Measurements from ENCODE around the gene CARD11. TPM values are rescaled to one million over a fixed set of nuclear protein-coding genes. Genes with fewer than 3 reads are reported as not detected.

CARD11 gene
- total and polyA plus RNA-seq, 7 experiments from 2014 or later = 13.3 to 136 (median 113) TPM

DNA sequence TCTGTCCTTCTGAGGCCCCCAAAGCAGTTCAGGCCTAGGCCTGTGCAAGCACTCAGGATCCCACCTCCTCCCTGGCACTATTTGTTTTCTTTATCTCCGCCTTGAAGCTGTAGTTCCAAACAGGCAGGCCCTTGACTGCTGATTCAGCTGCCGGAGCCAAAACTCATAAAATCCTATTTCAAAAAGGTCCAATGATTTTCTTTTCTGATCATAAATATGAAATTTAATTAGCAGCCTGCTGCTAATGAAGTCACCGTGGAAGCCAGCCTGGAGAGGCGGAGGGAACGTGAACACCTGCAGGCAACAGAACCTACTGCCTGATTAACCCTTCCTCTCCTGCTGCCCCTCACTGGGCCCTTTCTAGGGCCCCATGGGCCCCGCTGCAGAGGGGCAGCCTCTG is 60.1 kb downstream of the CARD11 start:
- H3K27ac Mint-ChIP-seq = peak overlapping the region; percentile 76 to 92 (median 88)
- Histone ChIP-seq H3K36me3 (ENCODE audit: control insufficient read depth in 2 of 3, insufficient read depth in 3 of 3, low read length in 3 of 3) (peaks cover 0 to 18% (median 0%) of the 10 kb centered on the region in 3 experiments), H3K27ac (ENCODE audit: low read depth, low read length) (peak overlapping the region; percentile 68), H3K4me1 (ENCODE audit: control insufficient read depth in 2 of 2, insufficient read depth in 2 of 2, low read length in 2 of 2) (peaks cover 30 to 55% of the 10 kb centered on the region in 2 donors), H3K9me3 (ENCODE audit: control insufficient read depth in 2 of 3, low read length in 3 of 3) (no peaks in the 10 kb centered on the region), H3K4me3 (ENCODE audit: low read length) (no peak overlapping the region), H3K27me3 (ENCODE audit: control insufficient read depth in 2 of 2, insufficient read depth in 2 of 2, low read length in 2 of 2) (no peaks in the 10 kb centered on the region)
- ChIA-PET POLR2A (interaction anchor here (0.7 to 1.6 kb wide), 4 partner anchors 23 to 116 kb away, joined by 3 to 5 read pairs (median 3); no protein-coding TSS in a partner anchor), CTCF (interaction anchor here (0.6 to 1.1 kb wide), 2 partner anchors 30 to 32 kb away, joined by 3 read pairs; no protein-coding TSS in a partner anchor)
- H3K27me3 Mint-ChIP-seq = no peaks in the 10 kb centered on the region
- H3K9me3 Mint-ChIP-seq = peaks cover 0 to 4% (median 1%) of the 10 kb centered on the region in 11 donors
- DNase-seq (no peak), ATAC-seq (no peak)
- peak overlapping the region in 7 of 10 donors; percentile 25 to 91 (median 45) for H3K4me3 Mint-ChIP-seq
- peaks cover 70 to 97% (median 86%) of the 10 kb centered on the region in 7 donors for H3K4me1 Mint-ChIP-seq
- H3K36me3 Mint-ChIP-seq = peaks cover 2 to 33% (median 17%) of the 10 kb centered on the region in 5 donors
- intact Hi-C loops (cut with micrococcal nuclease) = no loop called here

GRCh38 chr7:2982831-2983230 is 60.8 kb downstream of the CARD11 start:
- POLR2A ChIA-PET = interaction anchor here (0.6 to 1.6 kb wide), 8 partner anchors 8 to 127 kb away, joined by 3 to 5 read pairs (median 3); no protein-coding TSS in a partner anchor
- H3K4me1 ChIP-seq (ENCODE audit: control insufficient read depth in 2 of 2, insufficient read depth in 2 of 2, low read length in 2 of 2) = peaks cover 31 to 55% of the 10 kb centered on the region in 2 donors
- H3K4me3 Mint-ChIP-seq = peak overlapping the region; percentile 42 to 91 (median 71)

DNA sequence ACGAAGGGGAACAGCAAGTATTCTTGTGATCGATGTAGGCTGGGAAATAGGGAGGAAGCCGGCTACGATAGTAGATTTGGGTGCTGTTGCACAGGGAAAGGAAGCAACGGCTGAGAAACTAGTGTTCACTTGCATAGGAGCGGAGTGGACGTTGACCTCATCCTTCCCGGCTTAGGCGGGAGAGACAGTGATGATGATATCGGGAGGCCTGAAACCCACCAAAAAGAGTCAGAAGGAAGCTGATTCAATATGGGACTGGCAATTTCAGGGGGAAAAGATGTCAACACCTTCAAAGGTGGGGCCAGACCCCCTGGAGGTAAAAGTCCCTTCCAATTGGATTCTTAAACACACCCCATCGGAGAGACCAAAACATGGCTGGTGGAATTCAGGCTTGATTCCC is 61.3 kb downstream of the CARD11 start:
- Histone ChIP-seq H3K4me1 (ENCODE audit: control insufficient read depth in 2 of 2, insufficient read depth in 2 of 2, low read length in 2 of 2) (peaks cover 31 to 55% of the 10 kb centered on the region in 2 donors), H3K27ac (ENCODE audit: low read depth, low read length) (peak overlapping the region; percentile 68), H3K27me3 (ENCODE audit: control insufficient read depth in 2 of 2, insufficient read depth in 2 of 2, low read length in 2 of 2) (no peaks in the 10 kb centered on the region), H3K4me3 (ENCODE audit: low read length) (peak overlapping the region; percentile 27), H3K36me3 (ENCODE audit: control insufficient read depth in 2 of 3, insufficient read depth in 3 of 3, low read length in 3 of 3) (peaks cover 0 to 18% (median 0%) of the 10 kb centered on the region in 3 experiments), H3K9me3 (ENCODE audit: control insufficient read depth in 2 of 3, low read length in 3 of 3) (no peaks in the 10 kb centered on the region)
- Mint-ChIP-seq H3K36me3 (peaks cover 0 to 33% (median 13%) of the 10 kb centered on the region in 5 donors), H3K4me3 (peak overlapping the region in 9 of 10 donors; percentile 65 to 91 (median 72)), H3K27me3 (no peaks in the 10 kb centered on the region), H3K27ac (peak overlapping the region; percentile 73 to 92 (median 87)), H3K9me3 (no peaks in the 10 kb centered on the region), H3K4me1 (peaks cover 73 to 97% (median 88%) of the 10 kb centered on the region in 7 donors)
- intact Hi-C loops (cut with micrococcal nuclease) = no loop called here
- ChIA-PET CTCF (interaction anchor here (0.7 kb wide), 1 partner anchor 136 kb away, joined by 3 read pairs; no protein-coding TSS in a partner anchor), POLR2A (interaction anchor here (0.6 to 1.6 kb wide), 6 partner anchors 9 to 127 kb away, joined by 3 to 5 read pairs (median 3); no protein-coding TSS in a partner anchor)
- ATAC-seq (no peak), DNase-seq (no peak)

More at GRCh38 chr7:2982831-2983230, 60.8 kb downstream of the CARD11 start:
- H3K27me3 ChIP-seq (ENCODE audit: control insufficient read depth in 2 of 2, insufficient read depth in 2 of 2, low read length in 2 of 2) = no peaks in the 10 kb centered on the region
- Mint-ChIP-seq H3K36me3 (peaks cover 0 to 34% (median 15%) of the 10 kb centered on the region in 5 donors), H3K27ac (peak overlapping the region; percentile 73 to 92 (median 87)), H3K9me3 (no peaks in the 10 kb centered on the region), H3K4me1 (peaks cover 71 to 96% (median 90%) of the 10 kb centered on the region in 7 donors), H3K27me3 (no peaks in the 10 kb centered on the region)
- DNase-seq (peak; percentile 29 to 75 (median 65)), ATAC-seq (peak; percentile 82)
- H3K9me3 ChIP-seq (ENCODE audit: control insufficient read depth in 2 of 3, low read length in 3 of 3) = no peaks in the 10 kb centered on the region
- peak overlapping the region; percentile 27 for H3K4me3 ChIP-seq (ENCODE audit: low read length)
- intact Hi-C loops (cut with micrococcal nuclease) = no loop called here
- H3K27ac ChIP-seq (ENCODE audit: low read depth, low read length) = peak overlapping the region; percentile 68
- H3K36me3 ChIP-seq (ENCODE audit: control insufficient read depth in 2 of 3, insufficient read depth in 3 of 3, low read length in 3 of 3) = peaks cover 0 to 18% (median 0%) of the 10 kb centered on the region in 3 experiments
- CTCF ChIA-PET = interaction anchor here (0.7 to 1.1 kb wide), 2 partner anchors 29 to 135 kb away, joined by 3 read pairs; no protein-coding TSS in a partner anchor

GRCh38 chr7:2981103-2981480 is 62.6 kb downstream of the CARD11 start:
- Mint-ChIP-seq H3K9me3 (no peaks in the 10 kb centered on the region), H3K27ac (peak overlapping the region; percentile 65 to 91 (median 84)), H3K27me3 (no peaks in the 10 kb centered on the region), H3K4me3 (peak overlapping the region; percentile 34 to 91 (median 69)), H3K36me3 (peaks cover 0 to 25% (median 8%) of the 10 kb centered on the region in 5 donors), H3K4me1 (peaks cover 68 to 91% (median 82%) of the 10 kb centered on the region in 7 donors)
- Histone ChIP-seq H3K36me3 (ENCODE audit: control insufficient read depth in 2 of 3, insufficient read depth in 3 of 3, low read length in 3 of 3) (peaks cover 0 to 18% (median 3%) of the 10 kb centered on the region in 3 experiments), H3K9me3 (ENCODE audit: control insufficient read depth in 2 of 3, low read length in 3 of 3) (no peaks in the 10 kb centered on the region), H3K4me3 (ENCODE audit: low read length) (no peak overlapping the region), H3K27ac (ENCODE audit: low read depth, low read length) (no peak overlapping the region), H3K4me1 (ENCODE audit: control insufficient read depth in 2 of 2, insufficient read depth in 2 of 2, low read length in 2 of 2) (peaks cover 31 to 55% of the 10 kb centered on the region in 2 donors), H3K27me3 (ENCODE audit: control insufficient read depth in 2 of 2, insufficient read depth in 2 of 2, low read length in 2 of 2) (no peaks in the 10 kb centered on the region)
- ChIA-PET CTCF (no interaction called here), POLR2A (interaction anchor here (0.9 kb wide), 1 partner anchor 24 kb away, joined by 4 read pairs; no protein-coding TSS in a partner anchor)
- intact Hi-C loops (cut with micrococcal nuclease) = no loop called here
- no peak for ATAC-seq
- DNase-seq = no peak

DNA sequence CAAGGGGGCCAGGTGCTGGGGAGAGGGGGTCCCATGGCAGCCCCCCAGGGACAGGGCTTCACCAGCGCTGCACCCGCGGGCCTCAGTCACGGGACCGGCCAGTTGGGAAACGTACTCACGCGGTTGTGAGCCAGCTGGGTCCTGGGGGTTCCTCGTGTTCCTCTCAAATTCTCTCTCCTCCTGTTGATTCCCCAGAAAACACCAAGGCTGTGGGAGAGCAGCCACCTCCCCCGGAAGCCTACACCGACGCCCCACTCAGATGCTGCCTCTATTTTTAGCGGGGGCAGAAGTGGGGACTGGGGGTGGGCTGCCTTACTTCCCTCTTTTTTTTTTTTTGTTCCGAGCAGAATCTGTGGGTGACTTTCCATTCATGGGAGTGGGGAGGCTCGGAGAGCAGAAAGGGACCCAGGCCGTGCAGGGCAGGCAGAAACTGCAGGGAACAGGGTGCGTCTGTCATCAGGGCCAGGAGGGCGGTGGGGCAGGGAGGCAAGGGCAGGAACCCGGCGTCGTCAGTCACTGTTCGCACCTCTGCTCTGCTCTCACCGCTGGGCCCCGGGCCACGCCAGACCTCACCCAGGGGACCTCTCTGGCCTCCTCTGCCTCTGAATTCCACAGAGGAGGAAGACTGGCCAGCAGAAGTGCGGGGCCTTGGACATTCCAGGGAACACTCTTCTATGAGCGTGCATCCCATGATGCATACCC is 63.1 kb downstream of the CARD11 start:
- H3K9me3 Mint-ChIP-seq = no peaks in the 10 kb centered on the region
- ChIA-PET POLR2A (no interaction called here), CTCF (interaction anchor here (0.6 kb wide), 1 partner anchor 50 kb away, joined by 3 read pairs; no protein-coding TSS in a partner anchor)
- Histone ChIP-seq H3K36me3 (ENCODE audit: control insufficient read depth in 2 of 3, insufficient read depth in 3 of 3, low read length in 3 of 3) (peaks cover 0 to 15% (median 3%) of the 10 kb centered on the region in 3 experiments), H3K4me1 (ENCODE audit: control insufficient read depth in 2 of 2, insufficient read depth in 2 of 2, low read length in 2 of 2) (peaks cover 31 to 55% of the 10 kb centered on the region in 2 donors), H3K27ac (ENCODE audit: low read depth, low read length) (peak overlapping the region; percentile 65), H3K4me3 (ENCODE audit: low read length) (no peak overlapping the region), H3K9me3 (ENCODE audit: control insufficient read depth in 2 of 3, low read length in 3 of 3) (no peaks in the 10 kb centered on the region), H3K27me3 (ENCODE audit: control insufficient read depth in 2 of 2, insufficient read depth in 2 of 2, low read length in 2 of 2) (no peaks in the 10 kb centered on the region)
- peaks cover 68 to 88% (median 80%) of the 10 kb centered on the region in 7 donors for H3K4me1 Mint-ChIP-seq
- H3K27ac Mint-ChIP-seq = peak overlapping the region; percentile 60 to 91 (median 84)
- H3K36me3 Mint-ChIP-seq = peaks cover 0 to 23% (median 10%) of the 10 kb centered on the region in 5 donors
- intact Hi-C loops (cut with micrococcal nuclease) = no loop called here
- H3K27me3 Mint-ChIP-seq = no peaks in the 10 kb centered on the region
- ATAC-seq (peak; percentile 19), DNase-seq (no peak)
- peak overlapping the region; percentile 58 to 91 (median 76) for H3K4me3 Mint-ChIP-seq

DNA sequence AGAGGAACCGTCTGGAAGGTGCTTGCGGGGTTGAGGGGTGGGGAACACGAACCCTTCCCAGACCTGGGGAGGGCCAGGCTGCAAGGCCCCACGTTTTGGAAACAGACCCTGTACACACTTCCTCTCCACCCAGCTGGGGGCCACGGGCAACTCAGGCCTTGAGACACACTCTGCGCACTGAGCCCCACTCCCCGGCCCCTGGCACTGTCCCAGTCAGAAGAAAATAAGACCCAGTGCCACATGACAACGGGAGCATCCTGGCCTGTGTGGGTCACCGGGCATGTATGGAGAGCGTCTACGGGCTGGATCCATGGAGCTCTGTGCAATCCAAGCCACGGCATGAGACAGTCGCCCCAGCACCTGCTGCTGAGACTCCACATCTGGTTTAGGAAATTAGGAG is 63.7 kb downstream of the CARD11 start:
- peak overlapping the region; percentile 43 to 91 (median 73) for H3K4me3 Mint-ChIP-seq
- intact Hi-C loops (cut with micrococcal nuclease) = loop anchor here (2.0 to 5.0 kb wide), 4 partner anchors 23 to 78 kb away; partner anchors contain the start of gene CARD11 (in 2 of the 2)
- H3K27ac Mint-ChIP-seq = peak overlapping the region; percentile 56 to 91 (median 83)
- H3K27me3 Mint-ChIP-seq = no peaks in the 10 kb centered on the region
- Histone ChIP-seq H3K27ac (ENCODE audit: low read depth, low read length) (peak overlapping the region; percentile 65), H3K4me3 (ENCODE audit: low read length) (no peak overlapping the region), H3K4me1 (ENCODE audit: control insufficient read depth in 2 of 2, insufficient read depth in 2 of 2, low read length in 2 of 2) (peaks cover 31 to 55% of the 10 kb centered on the region in 2 donors), H3K9me3 (ENCODE audit: control insufficient read depth in 2 of 3, low read length in 3 of 3) (no peaks in the 10 kb centered on the region), H3K27me3 (ENCODE audit: control insufficient read depth in 2 of 2, insufficient read depth in 2 of 2, low read length in 2 of 2) (no peaks in the 10 kb centered on the region), H3K36me3 (ENCODE audit: control insufficient read depth in 2 of 3, insufficient read depth in 3 of 3, low read length in 3 of 3) (peaks cover 0 to 15% (median 3%) of the 10 kb centered on the region in 3 experiments)
- H3K9me3 Mint-ChIP-seq = no peaks in the 10 kb centered on the region
- ATAC-seq = no peak
- DNase-seq = no peak
- ChIA-PET CTCF (interaction anchor here (0.6 kb wide), 1 partner anchor 51 kb away, joined by 3 read pairs; no protein-coding TSS in a partner anchor), POLR2A (no interaction called here)
- H3K36me3 Mint-ChIP-seq = peaks cover 0 to 25% (median 11%) of the 10 kb centered on the region in 5 donors
- H3K4me1 Mint-ChIP-seq = peaks cover 68 to 84% (median 78%) of the 10 kb centered on the region in 7 donors
